ENCODE results near the gene TAF5L.
"Not testable (repeated sequence)": the region's sequence is repeated elsewhere in the genome, so short reads cannot be mapped to it uniquely, and the experiment has no call there.

- not testable (repeated sequence) for TF ChIP-seq HIC2 (CRISPR knock-in tag; IDR thresholded peaks at IDR 0.05; ENCODE audit: low read depth); ZNF317 (CRISPR knock-in tag; IDR thresholded peaks at IDR 0.05); ZNF142 (CRISPR knock-in tag; IDR thresholded peaks at IDR 0.05); ZFP36L1 (CRISPR knock-in tag; IDR thresholded peaks at IDR 0.05); USF2 (IDR thresholded peaks at IDR 0.05; ENCODE audit: low read depth, low read length); USF2 (CRISPR knock-in tag; IDR thresholded peaks at IDR 0.05; ENCODE audit: borderline replicate concordance); GABPA (IDR thresholded peaks at IDR 0.05; ENCODE audit: low read depth, low read length); GABPA (CRISPR knock-in tag; IDR thresholded peaks at IDR 0.05; ENCODE audit: low read depth); HOXA7 (CRISPR knock-in tag; IDR thresholded peaks at IDR 0.05); PCBP2 (optimal IDR thresholded peaks at IDR 0.05; ENCODE audit: low read depth, low read length, poor library complexity, severe bottlenecking); ZNF556 (CRISPR knock-in tag; IDR thresholded peaks at IDR 0.05; ENCODE audit: borderline replicate concordance); EZH2 (conservative IDR thresholded peaks at IDR 0.05; ENCODE audit: low read depth, low read length); RELA (CRISPR knock-in tag; IDR thresholded peaks at IDR 0.05); ZBTB20 (CRISPR knock-in tag; IDR thresholded peaks at IDR 0.05; ENCODE audit: borderline replicate concordance, low read depth); PBX3 (CRISPR knock-in tag; IDR thresholded peaks at IDR 0.05; ENCODE audit: borderline replicate concordance)
Measured at GRCh38 chr1:229622641-229623120, 3.2 kb downstream of the TAF5L start.
